HepG2 (cell line): Measurements from ENCODE around the gene CCDC50. TPM values are rescaled to one million over a fixed set of nuclear protein-coding genes. Genes with fewer than 3 reads are reported as not detected.

Experiments used
- ATAC-seq: fragments of 200-7000 bp; cut with Tn5 transposase; 3 replicates; pipeline ENCODE4 v1.9.1; 2020; ENCODE audit warnings: mild to moderate bottlenecking, moderate library complexity
- BruUV-seq: library from RNA; stranded (reverse); fragments of 400-500 nt; replicated peaks from 2 replicates; lab custom pipeline; 2021; lab: Mats Ljungman, UMichigan
- CTCF ChIA-PET: fragments of 300-600 bp; formaldehyde crosslinking; extraction: SDS; loops from one replicate; lab custom pipeline; 2021; ENCODE audit warnings: low total read pairs, inconsistent platforms, low intra/inter-chr PET ratio; lab: Yijun Ruan, JAX
- POLR2A ChIA-PET: fragments of 350-600 bp; sonication (Branson Sonifier 250); formaldehyde crosslinking; loops from one replicate; lab custom pipeline; 2020; ENCODE audit warnings: antibody characterized with exemption, inconsistent platforms; lab: Yijun Ruan, JAX
- DNase-seq: peaks from one replicate; pipeline ENCODE4 v3.0.0-alpha.2; 2015; ENCODE audit warnings: low spot score
- FAIRE-seq: peaks from 3 replicates; lab custom pipeline; 2011; peaks lifted over from hg19 to GRCh38; lab: Jason Lieb, UNC
- H2AFZ ChIP-seq: one replicate; pipeline ENCODE4 v1.6.1; 2011; ENCODE audit warnings: low read length, inconsistent platforms
- H3K27ac ChIP-seq: fragments of 300-600 bp; 3 replicates; pipeline ENCODE4 v1.8.0; 2011; ENCODE audit warnings: mixed run types, mild to moderate bottlenecking, mixed read lengths, low read length, inconsistent platforms; ENCODE audit not compliant: insufficient read depth; ENCODE audit errors: extremely low read length
- H3K27me3 ChIP-seq, 2 experiments: fragments of 200-600 bp in 1 of 2; 2 replicates in 1 of 2; 3 replicates in 1 of 2; pipeline versions ENCODE4 v1.6.0 to v1.8.0; 2011; ENCODE audit warnings: low read length in 2 of 2, mild to moderate bottlenecking in 2 of 2, moderate library complexity in 2 of 2, inconsistent platforms in 1 of 2; ENCODE audit not compliant: insufficient read depth in 2 of 2, control insufficient read depth in 1 of 2
- H3K36me3 ChIP-seq, 2 experiments: fragments of 200-600 bp in 1 of 2; replicated peaks in 1 of 2; 2 replicates in 1 of 2; 3 replicates in 1 of 2; pipeline versions ENCODE4 v1.5.1 to v1.8.0; 2011; ENCODE audit warnings: low read length in 2 of 2, inconsistent platforms in 1 of 2; ENCODE audit not compliant: insufficient read depth in 2 of 2, control insufficient read depth in 1 of 2
- H3K4me1 ChIP-seq: 2 replicates; pipeline ENCODE4 v1.5.1; 2012; ENCODE audit warnings: low read length, inconsistent platforms; ENCODE audit not compliant: insufficient read depth
- H3K4me2 ChIP-seq: 2 replicates; pipeline ENCODE4 v1.6.0; 2011; ENCODE audit warnings: low read depth, low read length, inconsistent platforms
- H3K4me3 ChIP-seq, 3 experiments: fragments of 200-600 bp in 1 of 3; sonication (generic), shearing (Covaris generic) in 1 of 3; replicated peaks in 1 of 3; 2 replicates each; pipeline ENCODE4 v1.5.1; 2011 to 2016; ENCODE audit warnings: low read length in 3 of 3, inconsistent platforms in 2 of 3, low read depth in 2 of 3, mild to moderate bottlenecking in 2 of 3, control low read depth in 1 of 3, mixed read lengths in 1 of 3; ENCODE audit not compliant: insufficient read depth in 1 of 3
- H3K79me2 ChIP-seq: one replicate; pipeline ENCODE4 v1.6.1; 2011; ENCODE audit warnings: low read length, inconsistent platforms; ENCODE audit not compliant: insufficient read depth
- H3K9ac ChIP-seq: 2 replicates; pipeline ENCODE4 v1.6.0; 2011; ENCODE audit warnings: mild to moderate bottlenecking, low read depth, low read length, inconsistent platforms; ENCODE audit not compliant: insufficient read depth
- H3K9me3 ChIP-seq: 2 replicates; pipeline ENCODE4 v1.5.1; 2012; ENCODE audit warnings: mild to moderate bottlenecking, low read length
- H4K20me1 ChIP-seq: 2 replicates; pipeline ENCODE4 v1.6.0; 2011; ENCODE audit warnings: inconsistent platforms, mild to moderate bottlenecking, low read length, moderate library complexity; ENCODE audit not compliant: insufficient read depth
- EP300 ChIP-seq, 3 experiments: sonication (generic) in 1 of 3; formaldehyde crosslinking in 1 of 3; IDR thresholded peaks; 2 replicates each; pipeline versions ENCODE4 v1.5.1 to v1.6.1; 2011 to 2020; ENCODE audit warnings: low read depth in 2 of 3, low read length in 2 of 3, borderline replicate concordance in 1 of 3, improper control_type of control experiment in 1 of 3, mild to moderate bottlenecking in 1 of 3, missing genetic modification reagents in 1 of 3, moderate library complexity in 1 of 3
- ETS1 ChIP-seq: sonication (generic); formaldehyde crosslinking; IDR thresholded peaks from 2 replicates; pipeline ENCODE4 v1.4.0; 2020; ENCODE audit warnings: missing genetic modification reagents
- ISX ChIP-seq: sonication (generic); formaldehyde crosslinking; conservative IDR thresholded peaks from 2 replicates; pipeline ENCODE4 v1.5.0; 2020; ENCODE audit warnings: missing genetic modification reagents
- JUND ChIP-seq: sonication (generic); formaldehyde crosslinking; IDR thresholded peaks from 2 replicates; pipeline ENCODE4 v1.8.0; 2022; ENCODE audit warnings: mild to moderate bottlenecking, missing genetic modification reagents
- MXI1 ChIP-seq: IDR thresholded peaks from 3 replicates; pipeline ENCODE4 v1.6.1; 2012; ENCODE audit warnings: low read depth, low read length, inconsistent platforms, borderline replicate concordance
- NFAT5 ChIP-seq: sonication (generic); formaldehyde crosslinking; IDR thresholded peaks from 2 replicates; pipeline ENCODE4 v1.4.0; 2020; ENCODE audit warnings: missing genetic modification reagents
- RBM22 ChIP-seq: fragments of 200-400 bp; formaldehyde crosslinking; optimal IDR thresholded peaks from 2 replicates; pipeline ENCODE3; 2017; ENCODE audit warnings: mild to moderate bottlenecking, low read length, moderate library complexity
- ZBTB8A ChIP-seq: sonication (generic); formaldehyde crosslinking; IDR thresholded peaks from 2 replicates; pipeline ENCODE4 v1.4.0; 2020; ENCODE audit warnings: mild to moderate bottlenecking, low read depth, missing genetic modification reagents, borderline replicate concordance
- ZMAT3 ChIP-seq: sonication (generic); formaldehyde crosslinking; conservative IDR thresholded peaks from 2 replicates; pipeline ENCODE4 v1.7.0; 2021; ENCODE audit warnings: missing genetic modification reagents
- ZNF17 ChIP-seq: sonication (generic); formaldehyde crosslinking; IDR thresholded peaks from 2 replicates; pipeline ENCODE4 v1.5.0; 2020; ENCODE audit warnings: mild to moderate bottlenecking, missing genetic modification reagents
- ZNF281 ChIP-seq: sonication (generic); formaldehyde crosslinking; IDR thresholded peaks from 2 replicates; pipeline ENCODE4 v1.4.0; 2020; ENCODE audit warnings: missing genetic modification reagents, borderline replicate concordance
- WGBS: methylation state at CpG from one replicate; pipeline ENCODE4 v1.1.6; 2017; ENCODE audit warnings: low lambda C conversion rate; 5-methylcytosine and 5-hydroxymethylcytosine counted together
- in situ Hi-C: cut with HindIII; loops from 2 replicates; pipeline ENCODE4 v1.10.0; 2017; ENCODE audit warnings: low pct_unique_long_range_greater_than_20kb; ENCODE audit not compliant: extremely low pct_ligation_motif_present
- intact Hi-C: fragments of 100-400 bp; cut with micrococcal nuclease; formaldehyde crosslinking; loops from one replicate; pipeline ENCODE4 v1.10.0; 2022; ENCODE audit not compliant: unreplicated experiment
- polyA plus RNA-seq, 8 experiments: library from polyadenylated mRNA; depleted of rRNA in 3 of 8; stranded (reverse) in 7 of 8; unstranded in 1 of 8; fragments of >200 nt; fragmentation: Illumina TruSeq in 4 of 8; extraction: Trizol in 4 of 8; gene quantifications; 2 replicates each; pipeline versions ENCODE4 v1.2.1 to v1.2.3, GENCODE V29; 2011 to 2016; ENCODE audit warnings: low read depth in 4 of 8, missing spikeins in 1 of 8, mixed read lengths in 1 of 8; ENCODE audit not compliant: insufficient read depth in 1 of 8
- total RNA-seq, 5 experiments: library from RNA; depleted of rRNA; stranded (reverse); fragments of >200 nt; fragmentation: Illumina TruSeq; extraction: Trizol; gene quantifications; 2 replicates each; pipeline ENCODE4 v1.2.3, GENCODE V29; 2016; ENCODE audit warnings: low read depth in 1 of 5

Gene CCDC50
- total and polyA plus RNA-seq, 2 of the 13 experiments (the other 11 are each of a cell fraction or from before 2014, with no cell fraction given) = 47.6 to 66.4 TPM

GRCh38 chr3:191320316-191320715 lies 8.9 kb upstream of the CCDC50 start:
- Histone ChIP-seq H2AFZ (no peak overlapping the region), H3K27me3 (no peaks in the 10 kb centered on the region; a peak in 1 of 5 replicates), H3K4me3 (no peak overlapping the region), H3K9ac (no peak overlapping the region), H3K27ac (no peak overlapping the region), H3K4me1 (no peaks in the 10 kb centered on the region), H4K20me1 (no peaks in the 10 kb centered on the region), H3K9me3 (no peaks in the 10 kb centered on the region), H3K36me3 (no peaks in the 10 kb centered on the region), H3K4me2 (no peak overlapping the region), H3K79me2 (no peaks in the 10 kb centered on the region)
- ChIA-PET POLR2A (no interaction called here), CTCF (no interaction called here)
- 55% methylated on average over 5 of the region's 5 CpGs for WGBS
- no TSS peak for BruUV-seq
- in situ Hi-C loops (no loop called here), intact Hi-C loops (no loop called here)
- ATAC-seq (no peak), DNase-seq (no peak), FAIRE-seq (no peak)
- TF ChIP-seq RBM22 = no peak
- TF ChIP-seq ISX (CRISPR knock-in tag) = no peak
- no peak for TF ChIP-seq EP300 (IDR thresholded peaks at IDR 0.05; ENCODE audit: low read depth in 2 of 2, low read length in 2 of 2)
- TF ChIP-seq EP300 (CRISPR knock-in tag; IDR thresholded peaks at IDR 0.05; ENCODE audit: borderline replicate concordance) = no peak
- TF ChIP-seq ZBTB8A = no peak
- no peak for TF ChIP-seq JUND (CRISPR knock-in tag)
- no peak for TF ChIP-seq ETS1 (CRISPR knock-in tag)
- no peak for TF ChIP-seq NFAT5 (CRISPR knock-in tag)
- TF ChIP-seq ZNF17 (CRISPR knock-in tag) = no peak
- TF ChIP-seq MXI1 = no peak
- TF ChIP-seq ZNF281 (CRISPR knock-in tag) = no peak
- no peak for TF ChIP-seq ZMAT3 (CRISPR knock-in tag)
